CD4-positive, alpha-beta T cell treated with Interleukin-15 for 4 hours (primary cell): ENCODE measurements around the gene KCNK17.
"Not testable (repeated sequence)": the region's sequence is repeated elsewhere in the genome, so short reads cannot be mapped to it uniquely, and the experiment has no call there.

ENCODE experiments used
- DNase-seq: peaks from one replicate; pipeline ENCODE4 v3.0.0-alpha.2; 2020; ENCODE audit warnings: low spot score

KCNK17 gene

GRCh38 chr6:39302011-39302410, 12.2 kb downstream of the KCNK17 start:
- DNase-seq = no peak

- DNase-seq = no peak
These were observed 12.6 kb downstream of the KCNK17 start for GRCh38 chr6:39301606-39302005.

DNA sequence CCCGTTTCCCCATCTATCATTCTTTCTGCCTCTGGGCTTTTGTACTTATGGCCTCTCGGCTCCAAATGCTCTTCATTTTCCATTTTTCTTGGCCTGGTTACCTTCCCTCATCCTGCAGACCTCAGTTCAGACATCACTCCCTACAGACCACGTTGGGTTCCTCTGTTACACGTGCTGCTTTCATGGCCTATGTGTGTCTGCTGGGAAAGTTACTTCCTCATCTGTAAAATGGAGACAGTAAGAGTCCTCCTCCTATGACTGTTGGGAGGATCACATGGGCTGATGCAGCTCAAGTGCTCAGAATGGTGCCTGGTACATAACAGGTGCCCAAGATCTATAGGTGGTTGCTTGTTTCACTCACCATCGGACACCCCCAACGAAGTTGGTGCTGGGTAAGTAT, 13.5 kb downstream of the KCNK17 start:
- DNase-seq = no peak

- DNase-seq = no peak
These were observed 16.2 kb downstream of the KCNK17 start for GRCh38 chr6:39298061-39298460.

DNA sequence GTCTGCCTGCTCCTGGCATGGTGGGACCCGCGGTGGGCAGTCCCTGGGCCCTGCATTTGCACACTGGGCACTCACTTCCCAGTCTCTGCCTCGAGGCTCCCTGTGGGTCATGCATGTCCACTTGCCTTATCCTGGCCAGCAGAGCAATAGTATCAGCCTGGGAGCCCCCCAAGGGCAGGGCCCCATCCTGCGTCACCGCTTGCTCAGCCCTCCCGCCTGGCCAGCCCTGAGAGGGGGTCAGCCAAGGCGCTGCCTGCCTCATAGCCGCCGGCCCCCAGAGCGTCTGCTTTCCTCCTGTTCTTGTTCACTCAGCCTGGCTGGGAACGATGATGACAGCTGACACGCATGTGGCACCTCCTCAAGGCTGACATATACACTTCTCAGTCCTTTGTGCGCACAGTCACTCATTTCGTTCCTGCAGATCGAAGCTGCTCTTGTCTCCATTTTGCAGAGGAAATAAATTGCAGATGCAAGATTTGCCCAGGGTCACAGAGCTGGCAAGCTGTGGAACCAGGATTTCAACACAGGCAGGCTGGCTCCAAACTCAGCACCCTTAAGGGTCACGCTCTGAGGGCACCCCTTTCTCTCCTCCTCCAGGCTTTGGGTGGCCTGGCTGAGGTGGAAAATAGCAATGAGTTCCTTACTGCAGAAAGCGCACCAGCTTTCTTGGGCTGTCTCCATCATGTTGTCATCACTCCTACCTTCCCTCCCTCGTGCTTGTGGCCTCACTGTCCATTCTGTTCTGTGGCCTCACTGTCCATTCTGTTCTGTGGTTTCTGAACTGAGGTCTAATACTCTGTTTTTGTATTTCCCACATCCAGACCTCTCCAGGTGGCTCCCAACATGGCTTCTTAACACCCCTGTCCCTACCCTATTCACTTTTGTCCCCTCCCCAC, 17.2 kb downstream of the KCNK17 start:
- no peak for DNase-seq

GRCh38 chr6:39295611-39296011, 18.6 kb downstream of the KCNK17 start:
- no peak for DNase-seq

- no peak for DNase-seq
These were observed 19.3 kb downstream of the KCNK17 start for GRCh38 chr6:39294899-39295298.

GRCh38 chr6:39294133-39294532, 20.1 kb downstream of the KCNK17 start:
- no peak for DNase-seq

- no peak for DNase-seq
These were observed 21.6 kb downstream of the KCNK17 start for GRCh38 chr6:39292637-39293036.

DNA sequence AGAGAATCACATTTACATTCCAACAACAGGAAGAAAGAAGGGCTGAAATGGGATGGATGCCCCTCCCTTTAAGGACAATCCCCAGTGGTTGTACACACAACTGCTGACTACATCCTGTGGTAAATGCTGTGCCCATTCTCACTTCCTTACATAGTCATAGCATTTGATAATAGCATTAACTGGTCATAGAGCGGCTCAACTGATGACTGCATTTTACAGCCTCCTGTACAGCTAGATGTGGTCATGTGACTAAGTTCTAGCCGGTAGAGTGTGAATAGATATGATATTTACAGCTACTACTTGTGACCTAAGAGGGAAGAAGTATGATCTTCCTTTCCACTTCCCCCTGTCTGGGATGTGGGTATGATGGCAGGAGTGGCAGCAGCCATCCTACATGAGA, 24.7 kb downstream of the KCNK17 start:
- no peak for DNase-seq

GRCh38 chr6:39287601-39288000, 26.6 kb downstream of the KCNK17 start:
- no peak for DNase-seq

- DNase-seq = not testable (repeated sequence)
These were observed 27.6 kb downstream of the KCNK17 start for GRCh38 chr6:39286596-39286995.

DNA sequence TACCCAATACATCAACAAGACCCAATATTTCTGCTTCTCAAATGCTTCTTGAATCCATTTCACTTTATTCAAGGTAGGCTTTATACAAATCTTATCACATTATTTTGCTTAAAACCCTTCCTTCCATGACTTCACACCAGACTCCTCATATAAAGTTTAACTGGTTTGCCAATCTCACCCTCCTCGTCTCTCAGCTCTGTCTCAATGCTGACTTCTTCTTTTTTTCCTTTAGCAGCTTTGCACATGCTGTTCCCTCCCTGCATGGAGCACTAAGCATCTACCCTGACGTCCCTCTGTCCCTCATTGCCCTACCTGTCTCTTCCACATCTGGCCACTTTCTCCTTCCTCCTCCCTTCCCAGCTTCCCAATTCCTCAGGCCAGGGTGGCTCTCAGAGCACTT, 31.4 kb downstream of the KCNK17 start:
- no peak for DNase-seq

DNA sequence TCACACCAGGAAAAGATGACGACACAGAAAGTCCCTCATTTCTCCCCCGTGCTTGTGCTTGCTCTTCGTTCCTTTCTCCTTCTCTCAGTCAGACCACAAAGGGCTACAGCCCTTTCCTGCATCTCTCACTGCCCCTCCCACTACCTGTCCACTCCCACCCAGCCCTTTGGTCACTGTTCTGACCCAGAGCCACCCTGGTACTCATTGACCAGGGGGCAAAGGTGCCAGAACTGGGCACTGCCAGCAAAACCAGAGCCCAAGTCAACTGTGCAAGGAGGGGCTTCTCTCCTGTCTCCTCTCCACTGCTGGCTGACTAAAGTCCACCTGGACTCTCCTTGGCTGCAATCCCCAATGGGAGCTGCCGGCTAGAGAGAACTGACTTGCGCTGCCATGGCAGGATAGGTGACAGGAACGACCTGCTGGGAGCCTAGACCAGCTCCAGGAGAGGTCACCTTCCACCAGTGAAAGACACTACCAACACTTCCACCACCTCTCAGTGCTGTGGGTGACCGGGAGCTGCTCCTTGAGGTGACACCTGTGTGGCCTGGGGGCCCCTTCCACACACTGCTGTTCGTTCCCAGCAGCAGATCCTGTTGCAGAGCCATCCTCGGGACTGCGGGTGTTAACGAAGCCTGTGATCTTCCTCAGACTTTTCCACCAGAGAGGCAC, 32.8 kb downstream of the KCNK17 start:
- DNase-seq = no peak

- DNase-seq = no peak
These were observed 33.9 kb downstream of the KCNK17 start for GRCh38 chr6:39280247-39280731.

DNA sequence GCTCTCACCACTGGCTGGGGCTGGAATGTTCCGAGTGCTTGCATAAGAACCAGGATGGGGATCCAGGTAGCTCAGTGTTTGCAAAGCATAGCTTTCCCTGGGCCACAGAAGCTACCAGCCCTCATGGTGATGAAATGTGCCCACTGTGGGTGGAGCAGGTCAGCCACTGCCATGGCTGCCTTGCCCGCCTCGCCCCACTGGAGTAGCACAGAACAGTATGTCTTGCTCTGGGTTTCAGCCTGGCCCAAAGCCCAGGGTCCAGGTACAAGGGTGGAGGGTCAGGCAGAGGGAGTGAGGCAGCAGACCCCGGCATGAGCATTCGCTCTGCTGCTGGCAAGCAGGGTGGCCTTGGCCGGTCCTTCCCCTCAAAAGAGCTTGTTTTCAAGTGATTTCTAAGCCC, 34.7 kb downstream of the KCNK17 start:
- DNase-seq = no peak

GRCh38 chr6:39276379-39276995, 37.7 kb downstream of the KCNK17 start:
- DNase-seq = no peak

DNA sequence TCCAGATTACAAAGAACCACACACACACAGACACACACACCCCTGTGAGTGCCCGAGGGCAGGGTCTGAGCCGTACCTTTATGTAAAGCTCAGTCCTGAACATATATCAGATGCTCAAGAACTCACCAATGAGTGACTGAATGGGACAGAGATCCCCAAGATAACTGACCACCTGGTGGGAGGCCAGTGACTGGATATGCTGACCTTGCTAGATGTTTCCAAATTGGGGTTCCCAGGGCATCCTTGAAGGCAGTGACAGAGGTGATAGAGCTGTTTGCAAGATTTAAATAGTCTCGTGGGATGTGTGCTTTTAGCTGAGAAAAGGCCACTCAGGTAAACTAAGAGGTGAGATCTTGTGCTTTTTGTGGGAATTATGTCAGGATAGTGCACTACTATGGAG, 39.3 kb downstream of the KCNK17 start:
- DNase-seq = no peak

- no peak for DNase-seq
These were observed 39.7 kb downstream of the KCNK17 start for GRCh38 chr6:39274471-39274870.

GRCh38 chr6:39273406-39273821, 40.8 kb downstream of the KCNK17 start:
- DNase-seq = no peak

DNA sequence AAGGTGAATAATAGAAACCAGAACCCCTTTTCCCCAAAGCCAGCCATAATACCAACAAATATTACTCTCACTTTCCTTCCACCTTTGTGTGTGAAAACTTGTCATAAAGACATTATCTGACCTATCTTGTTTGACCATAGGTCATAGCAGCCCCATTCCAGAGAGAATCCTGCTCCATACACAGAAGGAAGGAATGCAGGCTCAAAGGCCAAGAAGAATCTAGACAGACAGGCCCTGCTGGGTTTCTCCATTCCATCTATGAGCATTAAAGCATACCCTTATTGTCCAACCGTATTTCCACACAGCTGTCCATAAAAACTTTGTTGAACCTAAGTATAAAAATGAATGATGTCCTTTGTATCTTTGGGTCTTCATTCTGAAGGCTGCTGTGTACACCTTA, 44.3 kb downstream of the KCNK17 start:
- DNase-seq = no peak

- DNase-seq = no peak
These were observed 45.5 kb downstream of the KCNK17 start for GRCh38 chr6:39268721-39269120.

DNA sequence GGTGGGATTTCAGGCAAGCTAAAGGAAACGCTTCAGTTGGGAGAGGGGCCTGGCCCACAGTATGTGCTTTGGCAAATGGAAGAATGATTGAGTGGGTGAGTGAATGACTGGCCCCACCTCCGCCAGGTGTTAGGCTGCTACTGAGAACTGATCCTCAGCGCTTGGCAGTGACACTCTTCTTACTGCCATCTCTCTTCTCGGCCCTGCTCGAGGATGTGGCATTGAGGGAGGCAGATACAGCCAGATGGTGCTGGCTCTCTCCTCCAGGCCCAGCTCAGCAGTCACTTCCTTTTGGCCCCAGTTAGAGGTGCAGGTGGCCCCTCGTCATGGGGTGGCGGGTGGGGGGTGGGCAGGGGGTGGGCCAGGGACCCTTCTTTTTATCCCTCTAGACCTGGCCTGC, 46.0 kb downstream of the KCNK17 start:
- DNase-seq = no peak
